Caco-2 (cell line): ENCODE results near the gene SLC17A6. TPM values are rescaled to one million over a fixed set of nuclear protein-coding genes. Genes with fewer than 3 reads are reported as not detected.

ENCODE experiments used
- BruUV-seq: library from RNA; stranded (reverse); fragments of 400-500 nt; replicated peaks from 2 replicates; lab custom pipeline; 2021; lab: Mats Ljungman, UMichigan
- CTCF ChIA-PET: fragments of 300-600 bp; sonication (Branson Sonifier 250); formaldehyde crosslinking; loops from one replicate; lab custom pipeline; 2022; ENCODE audit warnings: antibody characterized with exemption; lab: Charles Lee
- POLR2A ChIA-PET: fragments of 300-600 bp; sonication (Branson Sonifier 250); formaldehyde crosslinking; loops from one replicate; lab custom pipeline; 2022; ENCODE audit warnings: antibody characterized with exemption; lab: Charles Lee
- DNase-seq, 2 experiments: peaks; one replicate each; pipeline versions ENCODE4 v3.0.0 to v3.0.0-alpha.2; 2020 to 2022
- H3K27me3 ChIP-seq: replicated peaks from 2 replicates; pipeline ENCODE4 v1.6.0; 2011; ENCODE audit warnings: low read length; ENCODE audit not compliant: control insufficient read depth, insufficient read depth
- H3K36me3 ChIP-seq: 2 replicates; pipeline ENCODE4 v1.5.1; 2011; ENCODE audit warnings: low read length; ENCODE audit not compliant: control insufficient read depth, insufficient read depth
- H3K4me1 ChIP-seq: fragments of 250-450 bp; sonication (Bioruptor Pico); 2 replicates; pipeline ENCODE4 v1.5.1; 2020; ENCODE audit warnings: mild to moderate bottlenecking
- H3K4me3 ChIP-seq: 2 replicates; pipeline ENCODE4 v1.5.1; 2011; ENCODE audit warnings: low read depth, mild to moderate bottlenecking, control low read depth, low read length
- H3K9me3 ChIP-seq: fragments of 250-450 bp; sonication (Bioruptor Pico); 2 replicates; pipeline ENCODE4 v1.5.1; 2020; ENCODE audit warnings: mild to moderate bottlenecking, moderate library complexity
- H3K27ac Mint-ChIP-seq: one replicate; pipeline ENCODE4 v1.8.0; 2022; ENCODE audit warnings: mixed read lengths; ENCODE audit not compliant: unreplicated experiment
- H3K27me3 Mint-ChIP-seq: one replicate; pipeline ENCODE4 v1.8.0; 2022; ENCODE audit warnings: mixed read lengths; ENCODE audit not compliant: insufficient read depth, unreplicated experiment
- H3K36me3 Mint-ChIP-seq: one replicate; pipeline ENCODE4 v1.8.0; 2022; ENCODE audit warnings: mild to moderate bottlenecking, mixed read lengths; ENCODE audit not compliant: insufficient read depth, unreplicated experiment
- H3K4me1 Mint-ChIP-seq: one replicate; pipeline ENCODE4 v1.8.0; 2022; ENCODE audit warnings: low read depth, mixed read lengths; ENCODE audit not compliant: unreplicated experiment
- H3K4me3 Mint-ChIP-seq: one replicate; pipeline ENCODE4 v1.8.0; 2022; ENCODE audit warnings: mild to moderate bottlenecking, moderate library complexity, mixed read lengths; ENCODE audit not compliant: unreplicated experiment
- H3K9me3 Mint-ChIP-seq: one replicate; pipeline ENCODE4 v1.8.0; 2022; ENCODE audit warnings: mixed read lengths; ENCODE audit not compliant: unreplicated experiment
- CTCF ChIP-seq, 2 experiments: fragments of 200-600 bp in 1 of 2; IDR thresholded peaks; 1 replicate in 1 of 2; 2 replicates in 1 of 2; pipeline versions ENCODE4 v1.5.1 to v1.8.0; 2011 to 2022; ENCODE audit warnings: antibody characterized with exemption in 1 of 2, control low read depth in 1 of 2, inconsistent platforms in 1 of 2, low read depth in 1 of 2, low read length in 1 of 2, mild to moderate bottlenecking in 1 of 2, moderate library complexity in 1 of 2; ENCODE audit not compliant: insufficient read depth in 1 of 2, severe bottlenecking in 1 of 2, unreplicated experiment in 1 of 2
- intact Hi-C: fragments of 100-400 bp; cut with micrococcal nuclease; formaldehyde crosslinking; loops from one replicate; pipeline ENCODE4 v1.10.0; 2022; ENCODE audit not compliant: unreplicated experiment
- total RNA-seq: library from RNA; stranded (reverse); gene quantifications from 2 replicates; pipeline ENCODE4 v1.2.3, GENCODE V29; 2022

SLC17A6 gene
- total RNA-seq, 1 experiment from 2014 or later: not detected

DNA sequence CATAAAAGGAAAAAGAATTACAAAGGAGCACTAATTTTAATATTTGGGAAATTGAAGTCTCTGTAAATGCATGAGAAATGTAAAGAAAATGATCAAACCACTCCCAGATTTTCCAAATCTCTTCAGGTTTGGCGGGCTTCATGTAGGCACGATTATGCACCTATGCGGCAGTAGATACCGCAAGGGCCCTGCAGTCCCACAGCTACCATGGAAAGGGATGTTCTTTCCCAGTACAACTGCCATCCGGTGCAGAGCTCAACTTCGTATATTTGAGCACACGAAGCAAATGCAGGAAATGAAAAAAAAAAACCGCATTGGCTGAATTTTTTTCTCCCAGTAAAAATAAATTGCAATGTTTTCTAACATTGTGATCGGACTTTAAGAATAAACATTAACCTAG lies 1.4 kb downstream of the SLC17A6 start:
- no peaks in the 10 kb centered on the region for H3K4me1 Mint-ChIP-seq
- no peaks in the 10 kb centered on the region for H3K9me3 ChIP-seq
- H3K4me3 ChIP-seq: no peak overlapping the region
- CTCF ChIA-PET: no interaction called here
- intact Hi-C loops: loop anchor here (5.0 kb wide), 1 partner anchor 488 kb away; the partner anchor contains the start of gene SVIP
- POLR2A ChIA-PET: no interaction called here
- H3K27me3 Mint-ChIP-seq: peaks cover 18% of the 10 kb centered on the region
- no peaks in the 10 kb centered on the region for H3K36me3 Mint-ChIP-seq
- no peaks in the 10 kb centered on the region for H3K4me1 ChIP-seq
- no peak overlapping the region for H3K4me3 Mint-ChIP-seq
- DNase-seq: no peak
- no peaks in the 10 kb centered on the region for H3K27me3 ChIP-seq
- no peaks in the 10 kb centered on the region for H3K36me3 ChIP-seq
- H3K27ac Mint-ChIP-seq: no peak overlapping the region
- no peak for TF ChIP-seq CTCF (IDR thresholded peaks at IDR 0.05; ENCODE audit: insufficient read depth in 1 of 2, low read depth in 1 of 2, low read length in 1 of 2, severe bottlenecking in 1 of 2, unreplicated experiment in 1 of 2)
- no TSS peak for BruUV-seq
- H3K9me3 Mint-ChIP-seq: no peaks in the 10 kb centered on the region

- no peak overlapping the region for H3K4me3 ChIP-seq
- intact Hi-C loops: no loop called here
- H3K9me3 Mint-ChIP-seq: no peaks in the 10 kb centered on the region
- no peaks in the 10 kb centered on the region for H3K4me1 Mint-ChIP-seq
- peaks cover 18% of the 10 kb centered on the region for H3K27me3 Mint-ChIP-seq
- no peak overlapping the region for H3K27ac Mint-ChIP-seq
- CTCF ChIA-PET: no interaction called here
- no peak for TF ChIP-seq CTCF (IDR thresholded peaks at IDR 0.05; ENCODE audit: insufficient read depth in 1 of 2, low read depth in 1 of 2, low read length in 1 of 2, severe bottlenecking in 1 of 2, unreplicated experiment in 1 of 2)
- H3K9me3 ChIP-seq: no peaks in the 10 kb centered on the region
- no peaks in the 10 kb centered on the region for H3K4me1 ChIP-seq
- no peaks in the 10 kb centered on the region for H3K27me3 ChIP-seq
- no TSS peak for BruUV-seq
- no peak for DNase-seq
- no peaks in the 10 kb centered on the region for H3K36me3 ChIP-seq
- POLR2A ChIA-PET: no interaction called here
- no peaks in the 10 kb centered on the region for H3K36me3 Mint-ChIP-seq
- H3K4me3 Mint-ChIP-seq: no peak overlapping the region
Measured at GRCh38 chr11:22340235-22340634, 2.1 kb downstream of the SLC17A6 start.

DNA sequence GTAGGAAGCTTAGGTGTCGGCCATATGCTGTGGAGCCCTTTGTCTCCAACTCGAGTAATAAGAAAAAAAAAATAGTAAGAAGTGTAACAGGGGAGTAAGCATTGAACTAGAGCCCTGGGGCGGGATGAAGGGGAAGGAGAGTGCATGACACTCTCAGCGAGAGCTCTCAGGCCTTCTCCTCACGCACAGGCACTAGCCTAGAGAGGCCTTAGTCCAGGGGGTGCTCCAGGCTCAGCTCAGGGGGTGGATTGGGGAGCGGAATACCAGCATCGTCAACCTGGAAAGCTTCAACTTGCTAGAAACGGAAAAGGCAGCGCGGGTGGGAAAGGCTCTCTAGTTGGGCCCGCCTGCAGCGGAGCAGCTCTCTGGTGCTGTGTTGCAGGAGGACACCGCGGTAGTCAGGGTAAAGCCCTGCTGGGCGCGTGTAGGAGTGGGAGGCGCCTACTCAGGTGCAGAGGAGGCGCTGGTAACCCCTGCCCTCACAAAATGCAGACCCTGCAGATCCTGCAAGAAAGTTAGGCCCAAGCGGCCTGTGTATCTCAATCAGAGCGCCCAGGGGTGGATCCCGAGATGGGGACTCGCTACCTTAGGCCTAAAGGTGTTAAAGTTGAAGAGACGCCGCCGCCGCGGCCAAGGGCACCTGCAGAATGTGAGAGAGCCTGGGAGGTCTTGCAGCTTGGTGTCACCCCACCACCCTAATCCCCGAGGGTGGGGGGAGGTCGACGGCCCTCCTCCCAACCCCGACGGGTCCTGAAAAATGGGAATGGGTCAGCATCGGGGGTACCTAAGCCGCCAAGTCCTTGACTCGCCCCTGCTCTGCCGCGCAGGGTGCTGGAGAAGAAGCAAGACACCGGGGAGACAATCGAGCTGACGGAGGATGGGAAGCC lies 2.8 kb downstream of the SLC17A6 start:
- intact Hi-C loops: no loop called here
- H3K27ac Mint-ChIP-seq: no peak overlapping the region

More for the DNA sequence above, 2.8 kb downstream of the SLC17A6 start:
- peaks cover 18% of the 10 kb centered on the region for H3K27me3 Mint-ChIP-seq
- no TSS peak for BruUV-seq
- Histone ChIP-seq H3K4me1 (no peaks in the 10 kb centered on the region), H3K36me3 (no peaks in the 10 kb centered on the region), H3K4me3 (no peak overlapping the region), H3K9me3 (no peaks in the 10 kb centered on the region), H3K27me3 (no peaks in the 10 kb centered on the region)
- ChIA-PET CTCF (no interaction called here), POLR2A (no interaction called here)
- TF ChIP-seq CTCF (IDR thresholded peaks at IDR 0.05; ENCODE audit: insufficient read depth in 1 of 2, low read depth in 1 of 2, low read length in 1 of 2, severe bottlenecking in 1 of 2, unreplicated experiment in 1 of 2): no peak
- no peak for DNase-seq
- no peaks in the 10 kb centered on the region for H3K36me3 Mint-ChIP-seq
- no peaks in the 10 kb centered on the region for H3K9me3 Mint-ChIP-seq
- no peaks in the 10 kb centered on the region for H3K4me1 Mint-ChIP-seq
- no peak overlapping the region for H3K4me3 Mint-ChIP-seq
